GM23338 (cell line): Measurements from ENCODE around the gene FRS2. TPM values are rescaled to one million over a fixed set of nuclear protein-coding genes. Genes with fewer than 3 reads are reported as not detected.
A peak's percentile ranks its signal among the peaks of the same experiment; 100 is the strongest.

Experiments used
- ATAC-seq: fragments of 200-7000 bp; cut with Tn5 transposase; 3 replicates; pipeline ENCODE4 v1.9.1; 2020
- DNase-seq: peaks from one replicate; pipeline ENCODE4 v3.0.0-alpha.2; 2015; ENCODE audit warnings: low spot score
- H2AFZ ChIP-seq: fragments of 200-600 bp; sonication (generic); 2 replicates; pipeline ENCODE4 v1.8.0; 2016; ENCODE audit warnings: antibody characterized with exemption, mild to moderate bottlenecking, moderate library complexity
- H3F3A ChIP-seq: fragments of 200-600 bp; sonication (generic); replicated peaks from 2 replicates; pipeline ENCODE4 v1.8.0; 2017; ENCODE audit warnings: antibody characterized with exemption, mixed run types, low read depth
- H3K27ac ChIP-seq: fragments of 200-600 bp; sonication (generic); 2 replicates; pipeline ENCODE4 v1.6.1; 2016; ENCODE audit warnings: low read depth
- H3K27me3 ChIP-seq: fragments of 200-600 bp; sonication (generic); 2 replicates; pipeline ENCODE4 v1.8.0; 2016; ENCODE audit warnings: mild to moderate bottlenecking, mixed run types, moderate library complexity; ENCODE audit not compliant: insufficient read depth
- H3K36me3 ChIP-seq: fragments of 200-600 bp; sonication (generic); 2 replicates; pipeline ENCODE4 v1.8.0; 2016; ENCODE audit warnings: mild to moderate bottlenecking; ENCODE audit not compliant: insufficient read depth
- H3K4me1 ChIP-seq: fragments of 200-600 bp; sonication (generic); 2 replicates; pipeline ENCODE4 v1.8.0; 2016; ENCODE audit warnings: mild to moderate bottlenecking, moderate library complexity; ENCODE audit not compliant: insufficient read depth
- H3K4me2 ChIP-seq: fragments of 200-600 bp; sonication (generic); 2 replicates; pipeline ENCODE4 v1.7.1; 2017; ENCODE audit warnings: mixed run types
- H3K4me3 ChIP-seq: fragments of 200-600 bp; sonication (generic); 2 replicates; pipeline ENCODE4 v1.6.1; 2016; ENCODE audit warnings: mixed run types
- H3K79me2 ChIP-seq: fragments of 200-600 bp; sonication (generic); replicated peaks from 2 replicates; pipeline ENCODE4 v1.8.0; 2017; ENCODE audit warnings: mild to moderate bottlenecking; ENCODE audit not compliant: insufficient read depth
- H3K9me2 ChIP-seq: fragments of 200-600 bp; sonication (generic); 2 replicates; pipeline ENCODE4 v1.8.0; 2017; ENCODE audit not compliant: insufficient read depth
- H4K20me1 ChIP-seq: fragments of 200-600 bp; sonication (generic); replicated peaks from 2 replicates; pipeline ENCODE4 v1.8.0; 2017; ENCODE audit warnings: mild to moderate bottlenecking; ENCODE audit not compliant: insufficient read depth
- H3K27ac Mint-ChIP-seq: 2 replicates; pipeline ENCODE4 v1.8.0; 2020; ENCODE audit warnings: inconsistent platforms, mild to moderate bottlenecking, moderate library complexity, mixed read lengths
- H3K27me3 Mint-ChIP-seq: 3 replicates; pipeline ENCODE4 v1.8.0; 2022; ENCODE audit warnings: low read depth, mild to moderate bottlenecking, moderate library complexity, mixed read lengths, inconsistent platforms; ENCODE audit not compliant: insufficient read depth, poor library complexity
- H3K36me3 Mint-ChIP-seq: 3 replicates; pipeline ENCODE4 v1.8.0; 2021; ENCODE audit warnings: low read depth, mild to moderate bottlenecking, inconsistent platforms, moderate library complexity, mixed read lengths
- H3K4me1 Mint-ChIP-seq: 3 replicates; pipeline ENCODE4 v1.8.0; 2020; ENCODE audit warnings: mild to moderate bottlenecking, inconsistent platforms, mixed read lengths
- H3K4me3 Mint-ChIP-seq: 3 replicates; pipeline ENCODE4 v1.8.0; 2021; ENCODE audit warnings: moderate library complexity, mild to moderate bottlenecking, inconsistent platforms, mixed read lengths
- H3K9me3 Mint-ChIP-seq: 3 replicates; pipeline ENCODE4 v1.8.0; 2020; ENCODE audit warnings: moderate library complexity, mild to moderate bottlenecking, inconsistent platforms, mixed read lengths
- CREB1 ChIP-seq: fragments of 250-450 bp; sonication (Bioruptor Pico); IDR thresholded peaks from 2 replicates; pipeline ENCODE4 v1.5.0; 2020; ENCODE audit warnings: low read depth, mild to moderate bottlenecking, moderate library complexity
- CTCF ChIP-seq, 2 experiments: fragments of 200-600 bp in 1 of 2; sonication (generic) in 1 of 2; conservative IDR thresholded peaks; 2 replicates each; pipeline versions ENCODE4 v1.5.1 to v1.6.1; 2016 to 2017; ENCODE audit warnings: antibody characterized with exemption in 2 of 2, low read depth in 2 of 2, mild to moderate bottlenecking in 2 of 2, moderate library complexity in 1 of 2
- ETS1 ChIP-seq: IDR thresholded peaks from 2 replicates; pipeline ENCODE4 v1.6.1; 2016; ENCODE audit warnings: antibody characterized with exemption
- EZH2 ChIP-seq: fragments of 200-600 bp; sonication (generic); IDR thresholded peaks from one replicate; pipeline ENCODE4 v1.8.0; 2017; ENCODE audit warnings: antibody characterized with exemption, mild to moderate bottlenecking, low read depth; ENCODE audit not compliant: unreplicated experiment
- EZH2phosphoT487 ChIP-seq: fragments of 200-600 bp; sonication (generic); IDR thresholded peaks from one replicate; pipeline ENCODE4 v1.8.1; 2018; ENCODE audit warnings: antibody characterized with exemption; ENCODE audit not compliant: unreplicated experiment
- JUNB ChIP-seq: IDR thresholded peaks from one replicate; pipeline ENCODE4 v1.6.1; 2016; ENCODE audit warnings: antibody characterized with exemption; ENCODE audit not compliant: unreplicated experiment
- NANOG ChIP-seq: IDR thresholded peaks from 2 replicates; pipeline ENCODE4 v1.6.1; 2016; ENCODE audit warnings: antibody characterized with exemption, borderline replicate concordance
- POLR2AphosphoS5 ChIP-seq: IDR thresholded peaks from 2 replicates; pipeline ENCODE4 v1.6.1; 2016; ENCODE audit warnings: antibody characterized with exemption, low read depth
- REST ChIP-seq: IDR thresholded peaks from one replicate; pipeline ENCODE4 v1.6.1; 2018; ENCODE audit warnings: antibody characterized with exemption; ENCODE audit not compliant: unreplicated experiment
- STAT1 ChIP-seq: IDR thresholded peaks from one replicate; pipeline ENCODE4 v1.6.1; 2016; ENCODE audit warnings: antibody characterized with exemption; ENCODE audit not compliant: unreplicated experiment
- ZNF114 ChIP-seq: fragments of 250-450 bp; sonication (Bioruptor Pico); IDR thresholded peaks from 2 replicates; pipeline ENCODE4 v1.5.0; 2020; ENCODE audit warnings: mild to moderate bottlenecking, moderate library complexity
- ZNF331 ChIP-seq: fragments of 250-450 bp; sonication (Bioruptor Pico); IDR thresholded peaks from 2 replicates; pipeline ENCODE4 v1.5.0; 2020; ENCODE audit warnings: low read depth, mild to moderate bottlenecking, moderate library complexity
- ZNF462 ChIP-seq: fragments of 250-450 bp; sonication (Bioruptor Pico); IDR thresholded peaks from 2 replicates; pipeline ENCODE4 v1.5.0; 2020; ENCODE audit warnings: mild to moderate bottlenecking, moderate library complexity
- polyA plus RNA-seq: library from polyadenylated mRNA; unstranded; fragments of >200 nt; fragmentation: Nextera tagmentation; extraction: Ambion mirVana; gene quantifications from 2 replicates; pipeline ENCODE4 v1.2.1, GENCODE V29; 2016
- total RNA-seq: library from RNA; depleted of rRNA; stranded (reverse); fragments of >200 nt; shearing (Covaris generic); gene quantifications from 2 replicates; pipeline ENCODE4 v1.2.3, GENCODE V29; 2014

The FRS2 gene
- total and polyA plus RNA-seq, 2 experiments from 2014 or later: 34.3 to 45.0 TPM

GRCh38 chr12:69466867-69467266, 3.3 kb upstream of the FRS2 start:
- 0 out of 2 replicates have a peak, but pooled peaks cover 5% of the 10 kb centered on the region for H3F3A ChIP-seq
- H3K9me2 ChIP-seq: no peaks in the 10 kb centered on the region
- H3K4me1 Mint-ChIP-seq: peaks cover 45% of the 10 kb centered on the region
- no peak overlapping the region for H2AFZ ChIP-seq
- peak overlapping the region; percentile 88; the same call in 1 of the 2 replicates for H3K27ac ChIP-seq
- peak overlapping the region; percentile 39 for H3K27ac Mint-ChIP-seq
- peak; percentile 6 for ATAC-seq
- peaks cover 3% of the 10 kb centered on the region for H3K27me3 Mint-ChIP-seq
- H3K27me3 ChIP-seq: no peaks in the 10 kb centered on the region
- TF ChIP-seq EZH2 (no peak), NANOG (peak; percentile 58; the same call in 1 of the 2 replicates), ZNF462 (CRISPR knock-in tag) (no peak), REST (no peak), JUNB (no peak), CTCF (conservative IDR thresholded peaks at IDR 0.05; ENCODE audit: low read depth in 2 of 2) (peak in 1 of 2 experiments; percentile 25; a peak in 1 of 4 replicates), CREB1 (peak; percentile 40; the same call in 1 of the 2 replicates), EZH2phosphoT487 (no peak), ETS1 (no peak), ZNF114 (CRISPR knock-in tag) (no peak), ZNF331 (CRISPR knock-in tag) (no peak), STAT1 (no peak), POLR2AphosphoS5 (no peak)
- peak overlapping the region; percentile 35; the same call in 1 of the 2 replicates for H3K4me2 ChIP-seq
- H3K79me2 ChIP-seq: peaks cover 13% of the 10 kb centered on the region
- no peaks in the 10 kb centered on the region; the same call in 2 of the 3 replicates for H3K36me3 Mint-ChIP-seq
- H3K36me3 ChIP-seq: no peaks in the 10 kb centered on the region
- peak; percentile 30 for DNase-seq
- H3K4me3 Mint-ChIP-seq: 0 out of 3 replicates have a peak overlapping the region, but pooled peaks have one; percentile 10
- H3K4me3 ChIP-seq: no peak overlapping the region
- 0 out of 2 replicates have a peak, but pooled peaks cover 8% of the 10 kb centered on the region for H4K20me1 ChIP-seq
- peaks cover 36% of the 10 kb centered on the region for H3K4me1 ChIP-seq
- no peaks in the 10 kb centered on the region for H3K9me3 Mint-ChIP-seq
